ENCODE data around the gene MAP2.

Gene MAP2

DNA sequence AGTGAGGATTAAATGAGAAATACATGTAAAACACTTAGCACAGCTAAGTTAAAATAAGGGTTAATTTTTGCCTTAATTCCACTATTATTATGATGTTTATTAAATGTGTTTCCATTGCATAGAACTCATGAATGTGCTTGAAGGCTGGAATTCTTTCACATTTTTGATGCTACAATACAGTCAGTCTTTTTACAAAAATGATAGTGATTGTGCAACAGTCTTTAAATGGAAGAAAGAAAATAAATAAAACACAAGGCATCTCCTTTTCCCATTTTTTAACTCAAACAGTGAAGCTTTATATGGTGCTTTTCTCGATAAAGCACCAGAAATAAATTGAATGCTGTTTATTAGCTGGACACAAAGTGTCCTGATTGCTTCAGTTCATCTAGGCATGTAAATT lies 123.9 kb downstream of the MAP2 start:
- no peak for TF ChIP-seq MYC (IDR thresholded peaks at IDR 0.05; ENCODE audit: low read depth, low read length)
- TF ChIP-seq, protein P1, sequence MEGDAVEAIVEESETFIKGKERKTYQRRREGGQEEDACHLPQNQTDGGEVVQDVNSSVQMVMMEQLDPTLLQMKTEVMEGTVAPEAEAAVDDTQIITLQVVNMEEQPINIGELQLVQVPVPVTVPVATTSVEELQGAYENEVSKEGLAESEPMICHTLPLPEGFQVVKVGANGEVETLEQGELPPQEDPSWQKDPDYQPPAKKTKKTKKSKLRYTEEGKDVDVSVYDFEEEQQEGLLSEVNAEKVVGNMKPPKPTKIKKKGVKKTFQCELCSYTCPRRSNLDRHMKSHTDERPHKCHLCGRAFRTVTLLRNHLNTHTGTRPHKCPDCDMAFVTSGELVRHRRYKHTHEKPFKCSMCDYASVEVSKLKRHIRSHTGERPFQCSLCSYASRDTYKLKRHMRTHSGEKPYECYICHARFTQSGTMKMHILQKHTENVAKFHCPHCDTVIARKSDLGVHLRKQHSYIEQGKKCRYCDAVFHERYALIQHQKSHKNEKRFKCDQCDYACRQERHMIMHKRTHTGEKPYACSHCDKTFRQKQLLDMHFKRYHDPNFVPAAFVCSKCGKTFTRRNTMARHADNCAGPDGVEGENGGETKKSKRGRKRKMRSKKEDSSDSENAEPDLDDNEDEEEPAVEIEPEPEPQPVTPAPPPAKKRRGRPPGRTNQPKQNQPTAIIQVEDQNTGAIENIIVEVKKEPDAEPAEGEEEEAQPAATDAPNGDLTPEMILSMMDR (IDR thresholded peaks at IDR 0.05; ENCODE audit: low read depth, low read length): no peak
- TF ChIP-seq, protein P2, sequence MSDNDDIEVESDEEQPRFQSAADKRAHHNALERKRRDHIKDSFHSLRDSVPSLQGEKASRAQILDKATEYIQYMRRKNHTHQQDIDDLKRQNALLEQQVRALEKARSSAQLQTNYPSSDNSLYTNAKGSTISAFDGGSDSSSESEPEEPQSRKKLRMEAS (IDR thresholded peaks at IDR 0.05; ENCODE audit: low read depth, low read length): no peak
- TF ChIP-seq POLR2A (IDR thresholded peaks at IDR 0.05; ENCODE audit: extremely low read depth, insufficient read length): no peak
- no peak for DNase-seq (ENCODE audit: low read depth)
- H3K4me3 ChIP-seq (ENCODE audit: low read depth, low read length): no peak overlapping the region

- peak; percentile 86 for DNase-seq (ENCODE audit: low read depth)
- TF ChIP-seq, protein P2 (IDR thresholded peaks at IDR 0.05; ENCODE audit: low read depth, low read length): no peak
- TF ChIP-seq, protein P1 (IDR thresholded peaks at IDR 0.05; ENCODE audit: low read depth, low read length): no peak
- TF ChIP-seq MYC (IDR thresholded peaks at IDR 0.05; ENCODE audit: low read depth, low read length): no peak
- no peak for TF ChIP-seq POLR2A (IDR thresholded peaks at IDR 0.05; ENCODE audit: extremely low read depth, insufficient read length)
These were observed 125.7 kb downstream of the MAP2 start for GRCh38 chr2:209549589-209549988.

GRCh38 chr2:209553913-209554312 lies 130.1 kb downstream of the MAP2 start:
- TF ChIP-seq, protein P1 (IDR thresholded peaks at IDR 0.05; ENCODE audit: low read depth, low read length): no peak
- TF ChIP-seq, protein P2 (IDR thresholded peaks at IDR 0.05; ENCODE audit: low read depth, low read length): no peak
- TF ChIP-seq POLR2A (IDR thresholded peaks at IDR 0.05; ENCODE audit: extremely low read depth, insufficient read length) (no peak), MYC (IDR thresholded peaks at IDR 0.05; ENCODE audit: low read depth, low read length) (no peak)

More at GRCh38 chr2:209549589-209549988, 125.7 kb downstream of the MAP2 start:
- no peak overlapping the region for H3K4me3 ChIP-seq (ENCODE audit: low read depth, low read length)

GRCh38 chr2:209556354-209556961 lies 132.6 kb downstream of the MAP2 start:
- TF ChIP-seq, protein P2 (IDR thresholded peaks at IDR 0.05; ENCODE audit: low read depth, low read length): no peak
- TF ChIP-seq, protein P1 (IDR thresholded peaks at IDR 0.05; ENCODE audit: low read depth, low read length): peak; percentile 49
- no peak for TF ChIP-seq MYC (IDR thresholded peaks at IDR 0.05; ENCODE audit: low read depth, low read length)
- DNase-seq (ENCODE audit: low read depth): peak; percentile 62
- no peak overlapping the region for H3K4me3 ChIP-seq (ENCODE audit: low read depth, low read length)

More at GRCh38 chr2:209553913-209554312, 130.1 kb downstream of the MAP2 start:
- no peak for DNase-seq (ENCODE audit: low read depth)
- no peak overlapping the region for H3K4me3 ChIP-seq (ENCODE audit: low read depth, low read length)

DNA sequence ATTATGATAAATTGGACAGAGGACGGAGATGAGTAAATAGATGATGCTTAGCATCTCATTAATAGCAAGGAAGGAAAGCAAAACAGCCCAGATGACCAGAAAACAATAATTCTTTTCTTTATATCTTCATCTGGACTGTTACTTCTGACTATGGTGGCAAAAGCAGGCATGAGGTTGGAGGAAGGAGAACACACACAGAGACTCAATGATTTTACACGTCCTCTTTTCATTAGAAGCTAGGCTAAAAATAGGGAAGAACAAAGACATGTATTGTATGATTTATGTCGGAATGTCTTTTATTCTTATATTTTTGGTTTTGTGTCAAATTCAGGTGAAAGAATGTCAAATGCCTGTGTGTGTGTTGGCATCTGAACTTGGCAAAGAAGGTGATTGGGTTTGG lies 137.1 kb downstream of the MAP2 start:
- no peak for DNase-seq (ENCODE audit: low read depth)
- TF ChIP-seq, protein P2 (IDR thresholded peaks at IDR 0.05; ENCODE audit: low read depth, low read length): no peak
- no peak for TF ChIP-seq POLR2A (IDR thresholded peaks at IDR 0.05; ENCODE audit: extremely low read depth, insufficient read length)
- TF ChIP-seq, protein P1 (IDR thresholded peaks at IDR 0.05; ENCODE audit: low read depth, low read length): no peak
- no peak for TF ChIP-seq MYC (IDR thresholded peaks at IDR 0.05; ENCODE audit: low read depth, low read length)
- H3K4me3 ChIP-seq (ENCODE audit: low read depth, low read length): no peak overlapping the region
